DMS53 treated with DMSO at 0.1 percent for 48 hours (cell line): Measurements from ENCODE around the gene CLASP1.
"Not testable (repeated sequence)": the region's sequence is repeated elsewhere in the genome, so short reads cannot be mapped to it uniquely, and the experiment has no call there.

Experiments
- DNase-seq: peaks from one replicate; lab custom pipeline; 2025; ENCODE audit not compliant: unreplicated experiment; lab: John Stamatoyannopoulos, UW

Gene CLASP1

GRCh38 chr2:121583555-121583954 lies 65.7 kb downstream of the CLASP1 start:
- no peak for DNase-seq

GRCh38 chr2:121582272-121582671 lies 67.0 kb downstream of the CLASP1 start:
- no peak for DNase-seq

- DNase-seq: no peak
Measured at GRCh38 chr2:121579309-121579708, 70.0 kb downstream of the CLASP1 start.

GRCh38 chr2:121577381-121577780 lies 71.9 kb downstream of the CLASP1 start:
- DNase-seq: no peak

GRCh38 chr2:121576263-121576662 lies 73.0 kb downstream of the CLASP1 start:
- DNase-seq: no peak

- no peak for DNase-seq
Measured at GRCh38 chr2:121575800-121576199, 73.5 kb downstream of the CLASP1 start.

GRCh38 chr2:121570667-121571055 lies 78.6 kb downstream of the CLASP1 start:
- no peak for DNase-seq

GRCh38 chr2:121570036-121570666 lies 79.1 kb downstream of the CLASP1 start:
- no peak for DNase-seq

- no peak for DNase-seq
Measured at GRCh38 chr2:121567957-121568409, 81.3 kb downstream of the CLASP1 start.

- no peak for DNase-seq
Measured at GRCh38 chr2:121567452-121567851, 81.8 kb downstream of the CLASP1 start.

- no peak for DNase-seq
Measured at GRCh38 chr2:121565389-121566250, 83.6 kb downstream of the CLASP1 start.

GRCh38 chr2:121564905-121565304 lies 84.4 kb downstream of the CLASP1 start:
- DNase-seq: no peak

GRCh38 chr2:121563754-121564153 lies 85.5 kb downstream of the CLASP1 start:
- not testable (repeated sequence) for DNase-seq

GRCh38 chr2:121562269-121563176 lies 86.7 kb downstream of the CLASP1 start:
- DNase-seq: no peak

GRCh38 chr2:121561617-121562268 lies 87.5 kb downstream of the CLASP1 start:
- DNase-seq: no peak

- no peak for DNase-seq
Measured at GRCh38 chr2:121558329-121558728, 90.9 kb downstream of the CLASP1 start.

GRCh38 chr2:121555008-121555407 lies 94.3 kb downstream of the CLASP1 start:
- no peak for DNase-seq

GRCh38 chr2:121552477-121553180 lies 96.6 kb downstream of the CLASP1 start:
- not testable (repeated sequence) for DNase-seq

GRCh38 chr2:121550669-121551068 lies 98.6 kb downstream of the CLASP1 start:
- no peak for DNase-seq

- DNase-seq: no peak
Measured at GRCh38 chr2:121547646-121548045, 101.6 kb downstream of the CLASP1 start.
